Caco-2 (cell line): ENCODE measurements around the gene ITM2C. TPM values are rescaled to one million over a fixed set of nuclear protein-coding genes. Genes with fewer than 3 reads are reported as not detected.

Experiments
- BruUV-seq: library from RNA; stranded (reverse); fragments of 400-500 nt; replicated peaks from 2 replicates; lab custom pipeline; 2021; lab: Mats Ljungman, UMichigan
- CTCF ChIA-PET: fragments of 300-600 bp; sonication (Branson Sonifier 250); formaldehyde crosslinking; loops from one replicate; lab custom pipeline; 2022; ENCODE audit warnings: antibody characterized with exemption; lab: Charles Lee
- POLR2A ChIA-PET: fragments of 300-600 bp; sonication (Branson Sonifier 250); formaldehyde crosslinking; loops from one replicate; lab custom pipeline; 2022; ENCODE audit warnings: antibody characterized with exemption; lab: Charles Lee
- DNase-seq, 2 experiments: peaks; one replicate each; pipeline versions ENCODE4 v3.0.0 to v3.0.0-alpha.2; 2020 to 2022
- H3K27me3 ChIP-seq: replicated peaks from 2 replicates; pipeline ENCODE4 v1.6.0; 2011; ENCODE audit warnings: low read length; ENCODE audit not compliant: control insufficient read depth, insufficient read depth
- H3K36me3 ChIP-seq: 2 replicates; pipeline ENCODE4 v1.5.1; 2011; ENCODE audit warnings: low read length; ENCODE audit not compliant: control insufficient read depth, insufficient read depth
- H3K4me1 ChIP-seq: fragments of 250-450 bp; sonication (Bioruptor Pico); 2 replicates; pipeline ENCODE4 v1.5.1; 2020; ENCODE audit warnings: mild to moderate bottlenecking
- H3K4me3 ChIP-seq: 2 replicates; pipeline ENCODE4 v1.5.1; 2011; ENCODE audit warnings: low read depth, mild to moderate bottlenecking, control low read depth, low read length
- H3K9me3 ChIP-seq: fragments of 250-450 bp; sonication (Bioruptor Pico); 2 replicates; pipeline ENCODE4 v1.5.1; 2020; ENCODE audit warnings: mild to moderate bottlenecking, moderate library complexity
- H3K27ac Mint-ChIP-seq: one replicate; pipeline ENCODE4 v1.8.0; 2022; ENCODE audit warnings: mixed read lengths; ENCODE audit not compliant: unreplicated experiment
- H3K27me3 Mint-ChIP-seq: one replicate; pipeline ENCODE4 v1.8.0; 2022; ENCODE audit warnings: mixed read lengths; ENCODE audit not compliant: insufficient read depth, unreplicated experiment
- H3K36me3 Mint-ChIP-seq: one replicate; pipeline ENCODE4 v1.8.0; 2022; ENCODE audit warnings: mild to moderate bottlenecking, mixed read lengths; ENCODE audit not compliant: insufficient read depth, unreplicated experiment
- H3K4me1 Mint-ChIP-seq: one replicate; pipeline ENCODE4 v1.8.0; 2022; ENCODE audit warnings: low read depth, mixed read lengths; ENCODE audit not compliant: unreplicated experiment
- H3K4me3 Mint-ChIP-seq: one replicate; pipeline ENCODE4 v1.8.0; 2022; ENCODE audit warnings: mild to moderate bottlenecking, moderate library complexity, mixed read lengths; ENCODE audit not compliant: unreplicated experiment
- H3K9me3 Mint-ChIP-seq: one replicate; pipeline ENCODE4 v1.8.0; 2022; ENCODE audit warnings: mixed read lengths; ENCODE audit not compliant: unreplicated experiment
- intact Hi-C: fragments of 100-400 bp; cut with micrococcal nuclease; formaldehyde crosslinking; loops from one replicate; pipeline ENCODE4 v1.10.0; 2022; ENCODE audit not compliant: unreplicated experiment
- total RNA-seq: library from RNA; stranded (reverse); gene quantifications from 2 replicates; pipeline ENCODE4 v1.2.3, GENCODE V29; 2022
- TF ChIP-seq, protein P1 (sequence below), 2 experiments: fragments of 200-600 bp in 1 of 2; IDR thresholded peaks; 1 replicate in 1 of 2; 2 replicates in 1 of 2; pipeline versions ENCODE4 v1.5.1 to v1.8.0; 2011 to 2022; ENCODE audit warnings: antibody characterized with exemption in 1 of 2, control low read depth in 1 of 2, inconsistent platforms in 1 of 2, low read depth in 1 of 2, low read length in 1 of 2, mild to moderate bottlenecking in 1 of 2, moderate library complexity in 1 of 2; ENCODE audit not compliant: insufficient read depth in 1 of 2, severe bottlenecking in 1 of 2, unreplicated experiment in 1 of 2

The ITM2C gene
- total RNA-seq, 1 experiment from 2014 or later, result 136 TPM

DNA sequence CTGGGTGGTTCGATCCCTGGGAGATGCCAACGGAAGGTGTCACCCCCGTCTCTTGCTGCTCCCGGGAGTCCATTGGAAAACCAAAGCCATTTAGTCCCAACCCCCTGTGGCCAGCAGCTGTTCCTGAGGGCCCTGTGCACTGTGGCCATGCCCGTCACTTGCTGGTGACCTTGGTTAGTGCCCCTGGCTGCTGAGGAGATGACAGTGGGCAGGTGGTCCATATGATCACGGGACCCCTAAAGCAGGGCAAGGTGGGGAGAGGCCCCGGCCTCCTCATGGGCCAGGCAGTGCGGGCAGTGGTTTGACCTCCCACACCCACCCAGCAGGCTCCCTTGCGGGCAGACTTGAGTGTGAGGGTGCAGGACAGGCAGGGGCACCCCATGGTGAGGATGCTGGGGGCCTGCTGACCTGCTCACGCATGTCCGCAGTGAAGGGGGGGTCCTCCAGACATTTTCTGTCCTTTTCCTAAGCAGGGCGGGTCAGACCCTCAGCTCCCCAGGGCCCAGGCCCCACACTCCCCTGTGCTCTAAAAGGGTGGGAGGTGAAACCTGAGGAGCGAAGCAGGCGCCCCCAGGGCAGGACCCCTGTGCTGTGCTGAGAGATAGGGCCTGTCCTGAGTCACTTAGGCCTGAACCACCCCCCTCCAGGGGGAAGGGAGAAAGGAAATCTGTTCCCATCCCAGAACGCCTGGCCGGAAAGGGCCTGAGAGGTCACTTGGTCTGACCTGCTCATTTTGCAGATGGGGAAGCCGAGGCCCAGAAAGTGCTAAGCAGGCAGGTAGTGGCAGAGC lies 6.8 kb downstream of the ITM2C start:
- peak overlapping the region; percentile 97 for H3K27ac Mint-ChIP-seq
- H3K9me3 Mint-ChIP-seq, result no peaks in the 10 kb centered on the region
- Histone ChIP-seq H3K4me3 (no peak overlapping the region), H3K36me3 (0 out of 2 replicates have a peak, but pooled peaks cover 1% of the 10 kb centered on the region), H3K4me1 (peaks cover 44% of the 10 kb centered on the region), H3K27me3 (no peaks in the 10 kb centered on the region), H3K9me3 (no peaks in the 10 kb centered on the region)
- no peak overlapping the region for H3K4me3 Mint-ChIP-seq
- no TSS peak for BruUV-seq
- CTCF ChIA-PET, result interaction anchor here (1.5 to 1.9 kb wide), 2 partner anchors 47 to 116 kb away, joined by 6 to 8 read pairs; no protein-coding TSS in a partner anchor
- intact Hi-C loops, result loop anchor here (1.0 to 5.0 kb wide), 4 partner anchors 24 to 163 kb away; no protein-coding TSS in a partner anchor
- no peak for DNase-seq
- no peaks in the 10 kb centered on the region for H3K27me3 Mint-ChIP-seq
- TF ChIP-seq, protein P1, sequence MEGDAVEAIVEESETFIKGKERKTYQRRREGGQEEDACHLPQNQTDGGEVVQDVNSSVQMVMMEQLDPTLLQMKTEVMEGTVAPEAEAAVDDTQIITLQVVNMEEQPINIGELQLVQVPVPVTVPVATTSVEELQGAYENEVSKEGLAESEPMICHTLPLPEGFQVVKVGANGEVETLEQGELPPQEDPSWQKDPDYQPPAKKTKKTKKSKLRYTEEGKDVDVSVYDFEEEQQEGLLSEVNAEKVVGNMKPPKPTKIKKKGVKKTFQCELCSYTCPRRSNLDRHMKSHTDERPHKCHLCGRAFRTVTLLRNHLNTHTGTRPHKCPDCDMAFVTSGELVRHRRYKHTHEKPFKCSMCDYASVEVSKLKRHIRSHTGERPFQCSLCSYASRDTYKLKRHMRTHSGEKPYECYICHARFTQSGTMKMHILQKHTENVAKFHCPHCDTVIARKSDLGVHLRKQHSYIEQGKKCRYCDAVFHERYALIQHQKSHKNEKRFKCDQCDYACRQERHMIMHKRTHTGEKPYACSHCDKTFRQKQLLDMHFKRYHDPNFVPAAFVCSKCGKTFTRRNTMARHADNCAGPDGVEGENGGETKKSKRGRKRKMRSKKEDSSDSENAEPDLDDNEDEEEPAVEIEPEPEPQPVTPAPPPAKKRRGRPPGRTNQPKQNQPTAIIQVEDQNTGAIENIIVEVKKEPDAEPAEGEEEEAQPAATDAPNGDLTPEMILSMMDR (IDR thresholded peaks at IDR 0.05; ENCODE audit: insufficient read depth in 1 of 2, low read depth in 1 of 2, low read length in 1 of 2, severe bottlenecking in 1 of 2, unreplicated experiment in 1 of 2), result no peak
- peaks cover 9% of the 10 kb centered on the region for H3K4me1 Mint-ChIP-seq
- POLR2A ChIA-PET, result interaction anchor here (0.7 to 1.1 kb wide), 2 partner anchors 24 to 136 kb away, joined by 3 to 13 read pairs; no protein-coding TSS in a partner anchor
- H3K36me3 Mint-ChIP-seq, result peaks cover 22% of the 10 kb centered on the region

DNA sequence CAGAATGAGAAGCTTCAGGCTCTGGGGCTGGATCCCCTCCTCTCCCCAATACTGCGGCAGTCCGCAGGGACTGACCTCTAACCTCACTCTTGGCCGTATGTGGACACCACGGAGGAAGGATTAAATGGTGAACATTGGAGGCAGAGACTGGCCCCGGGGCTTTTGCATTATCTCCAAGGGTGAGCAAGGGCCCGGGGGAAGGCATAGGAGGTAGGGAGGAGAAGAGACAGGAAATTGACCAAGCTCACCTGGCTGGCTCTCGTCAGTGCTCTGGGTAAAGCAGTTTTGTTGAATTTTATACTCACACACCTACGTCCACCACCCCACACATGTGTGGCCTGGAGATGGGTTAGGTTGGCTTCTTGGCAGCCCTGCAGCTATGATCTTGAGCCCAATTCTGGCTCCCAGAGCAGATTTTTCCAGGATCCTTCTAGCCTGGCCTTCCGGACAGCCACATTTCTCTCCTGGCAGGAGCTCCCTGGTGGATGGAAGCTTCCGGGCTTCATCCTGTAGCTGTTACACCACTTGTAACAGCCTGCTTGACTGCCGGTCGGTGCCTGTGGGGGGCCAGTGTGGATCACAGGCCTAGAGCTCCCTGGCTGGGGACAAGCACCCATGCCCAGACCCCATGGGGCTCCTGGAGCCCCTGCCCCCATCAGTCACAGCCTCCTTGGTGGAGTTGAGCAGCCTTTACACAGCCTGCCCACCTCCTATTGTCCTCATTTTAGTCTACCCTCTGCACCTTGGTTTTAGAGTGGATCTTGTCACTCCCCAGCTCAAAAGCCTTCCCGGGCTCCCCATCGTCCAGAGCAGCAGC lies 7.6 kb downstream of the ITM2C start:
- ChIA-PET CTCF (no interaction called here), POLR2A (no interaction called here)
- Mint-ChIP-seq H3K27ac (no peak overlapping the region), H3K36me3 (peaks cover 22% of the 10 kb centered on the region), H3K27me3 (no peaks in the 10 kb centered on the region), H3K4me3 (no peak overlapping the region), H3K4me1 (peaks cover 9% of the 10 kb centered on the region), H3K9me3 (no peaks in the 10 kb centered on the region)
- intact Hi-C loops, result loop anchor here (5.0 kb wide), 1 partner anchor 40 kb away; no protein-coding TSS in a partner anchor
- TF ChIP-seq, protein P1 (IDR thresholded peaks at IDR 0.05; ENCODE audit: insufficient read depth in 1 of 2, low read depth in 1 of 2, low read length in 1 of 2, severe bottlenecking in 1 of 2, unreplicated experiment in 1 of 2), result no peak
- Histone ChIP-seq H3K4me3 (no peak overlapping the region), H3K9me3 (no peaks in the 10 kb centered on the region), H3K36me3 (0 out of 2 replicates have a peak, but pooled peaks cover 1% of the 10 kb centered on the region), H3K4me1 (peaks cover 44% of the 10 kb centered on the region), H3K27me3 (no peaks in the 10 kb centered on the region)
- DNase-seq, result no peak
- BruUV-seq, result no TSS peak
